GM21447 (cell line): ENCODE measurements around the gene MEGF6.

Experiments used
- ATAC-seq: cut with Tn5 transposase; IDR thresholded peaks from one replicate; pipeline ENCODE4 v1.9.1; 2021; ENCODE audit not compliant: unreplicated experiment

The MEGF6 gene

GRCh38 chr1:3444736-3445135, 166.6 kb downstream of the MEGF6 start:
- no peak for ATAC-seq

- no peak for ATAC-seq
Measured at GRCh38 chr1:3444298-3444697, 167.0 kb downstream of the MEGF6 start.

- ATAC-seq = no peak
Measured at GRCh38 chr1:3443807-3444206, 167.5 kb downstream of the MEGF6 start.

GRCh38 chr1:3442901-3443300, 168.4 kb downstream of the MEGF6 start:
- ATAC-seq = no peak

GRCh38 chr1:3442331-3442730, 169.0 kb downstream of the MEGF6 start:
- ATAC-seq = no peak

GRCh38 chr1:3441880-3442279, 169.4 kb downstream of the MEGF6 start:
- no peak for ATAC-seq

- no peak for ATAC-seq
Measured at GRCh38 chr1:3441410-3441847, 169.9 kb downstream of the MEGF6 start.

- no peak for ATAC-seq
Measured at GRCh38 chr1:3440711-3441409, 170.4 kb downstream of the MEGF6 start.

- no peak for ATAC-seq
Measured at GRCh38 chr1:3440300-3440681, 171.0 kb downstream of the MEGF6 start.
